ENCODE results near the gene DUSP23. TPM values are rescaled to one million over a fixed set of nuclear protein-coding genes. Genes with fewer than 3 reads are reported as not detected.

DUSP23 gene
- total and polyA plus RNA-seq, 12 donors, result 28.3 to 260 (median 119) TPM

DNA sequence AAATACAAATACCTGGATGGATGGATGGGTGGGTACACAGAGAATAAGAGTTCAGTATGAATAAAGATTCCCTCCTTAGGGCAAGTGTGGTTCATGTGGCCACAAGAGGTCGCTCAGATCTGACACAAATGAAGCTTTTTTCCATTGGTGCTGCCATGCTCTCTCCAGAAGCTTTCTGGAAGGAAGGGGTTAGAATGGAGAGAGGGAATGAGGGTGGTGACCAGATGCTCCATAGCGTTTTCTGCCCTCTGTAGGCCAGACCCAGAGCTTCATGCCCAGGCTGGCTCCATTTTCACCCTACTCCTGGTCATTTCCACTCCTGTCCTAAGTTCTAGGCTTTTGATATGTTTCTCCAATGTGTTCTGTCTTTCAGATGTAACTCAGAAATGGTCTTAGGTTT lies 18.1 kb downstream of the DUSP23 start:
- H3K9me3 ChIP-seq (replicated peaks in 1 of 3), result no peaks in the 10 kb centered on the region
- H3K4me1 ChIP-seq (replicated peaks in 1 of 2), result peaks cover under 1 to 3% of the 10 kb centered on the region in 2 donors
- H3K27me3 ChIP-seq, result no peaks in the 10 kb centered on the region
- DNase-seq, result peak; percentile 70 to 89 (median 77)
- TF ChIP-seq POLR2A (IDR thresholded peaks at IDR 0.05), result no peak
- TF ChIP-seq, protein P1, sequence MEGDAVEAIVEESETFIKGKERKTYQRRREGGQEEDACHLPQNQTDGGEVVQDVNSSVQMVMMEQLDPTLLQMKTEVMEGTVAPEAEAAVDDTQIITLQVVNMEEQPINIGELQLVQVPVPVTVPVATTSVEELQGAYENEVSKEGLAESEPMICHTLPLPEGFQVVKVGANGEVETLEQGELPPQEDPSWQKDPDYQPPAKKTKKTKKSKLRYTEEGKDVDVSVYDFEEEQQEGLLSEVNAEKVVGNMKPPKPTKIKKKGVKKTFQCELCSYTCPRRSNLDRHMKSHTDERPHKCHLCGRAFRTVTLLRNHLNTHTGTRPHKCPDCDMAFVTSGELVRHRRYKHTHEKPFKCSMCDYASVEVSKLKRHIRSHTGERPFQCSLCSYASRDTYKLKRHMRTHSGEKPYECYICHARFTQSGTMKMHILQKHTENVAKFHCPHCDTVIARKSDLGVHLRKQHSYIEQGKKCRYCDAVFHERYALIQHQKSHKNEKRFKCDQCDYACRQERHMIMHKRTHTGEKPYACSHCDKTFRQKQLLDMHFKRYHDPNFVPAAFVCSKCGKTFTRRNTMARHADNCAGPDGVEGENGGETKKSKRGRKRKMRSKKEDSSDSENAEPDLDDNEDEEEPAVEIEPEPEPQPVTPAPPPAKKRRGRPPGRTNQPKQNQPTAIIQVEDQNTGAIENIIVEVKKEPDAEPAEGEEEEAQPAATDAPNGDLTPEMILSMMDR (IDR thresholded peaks at IDR 0.05), result peak; percentile 77 to 98 (median 90)
- WGBS, 4 donors, result 0 to 8% (median 4%) methylated on average over 2 of the region's 2 CpGs
- intact Hi-C loops (cut with DNase I), result loop anchor here (5.0 to 10.0 kb wide), 2 partner anchors 206 to 582 kb away; no protein-coding TSS in a partner anchor
- no peaks in the 10 kb centered on the region for H3K36me3 ChIP-seq (replicated peaks in 1 of 2)
- no peak overlapping the region for H3K27ac ChIP-seq
- no peak overlapping the region for H3K4me3 ChIP-seq

DNA sequence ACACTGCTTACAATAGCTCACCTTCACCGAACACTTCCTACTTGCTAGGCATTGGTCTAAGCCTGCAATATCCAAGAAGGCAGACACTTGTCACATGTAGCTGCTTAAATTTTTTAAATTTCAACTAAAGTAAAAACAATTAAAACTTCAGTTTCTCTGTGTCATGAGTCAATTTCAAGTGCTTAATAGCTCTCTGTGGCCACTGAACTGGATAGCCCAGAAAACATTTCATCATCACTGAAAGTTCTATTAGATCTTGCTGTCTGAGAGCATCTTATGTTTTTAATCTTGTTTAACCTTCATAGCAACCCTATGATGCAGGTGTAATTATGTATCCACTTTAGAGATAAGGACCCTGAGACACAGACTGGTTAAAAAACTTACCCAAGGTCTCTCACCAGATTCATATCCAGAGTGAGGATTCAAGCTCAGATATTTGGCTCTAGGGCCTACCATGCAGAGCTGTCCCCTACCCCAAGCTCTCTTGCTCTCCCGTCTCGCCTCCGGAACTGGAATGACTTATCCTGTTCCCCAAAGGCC lies 18.8 kb downstream of the DUSP23 start:
- no peak overlapping the region for H3K27ac ChIP-seq
- H3K4me3 ChIP-seq, result no peak overlapping the region
- no peaks in the 10 kb centered on the region for H3K9me3 ChIP-seq (replicated peaks in 1 of 3)
- no peaks in the 10 kb centered on the region for H3K27me3 ChIP-seq
- no peaks in the 10 kb centered on the region for H3K36me3 ChIP-seq (replicated peaks in 1 of 2)
- TF ChIP-seq POLR2A (IDR thresholded peaks at IDR 0.05), result no peak
- TF ChIP-seq, protein P1 (IDR thresholded peaks at IDR 0.05), result no peak
- H3K4me1 ChIP-seq (replicated peaks in 1 of 2), result peaks cover 6 to 9% of the 10 kb centered on the region in 2 donors
- WGBS, 4 donors, result 95 to 96% (median 95%) methylated on average over 4 of the region's 4 CpGs
- intact Hi-C loops (cut with DNase I), result loop anchor here (5.0 to 10.0 kb wide), 2 partner anchors 205 to 582 kb away; no protein-coding TSS in a partner anchor
- no peak for DNase-seq

DNA sequence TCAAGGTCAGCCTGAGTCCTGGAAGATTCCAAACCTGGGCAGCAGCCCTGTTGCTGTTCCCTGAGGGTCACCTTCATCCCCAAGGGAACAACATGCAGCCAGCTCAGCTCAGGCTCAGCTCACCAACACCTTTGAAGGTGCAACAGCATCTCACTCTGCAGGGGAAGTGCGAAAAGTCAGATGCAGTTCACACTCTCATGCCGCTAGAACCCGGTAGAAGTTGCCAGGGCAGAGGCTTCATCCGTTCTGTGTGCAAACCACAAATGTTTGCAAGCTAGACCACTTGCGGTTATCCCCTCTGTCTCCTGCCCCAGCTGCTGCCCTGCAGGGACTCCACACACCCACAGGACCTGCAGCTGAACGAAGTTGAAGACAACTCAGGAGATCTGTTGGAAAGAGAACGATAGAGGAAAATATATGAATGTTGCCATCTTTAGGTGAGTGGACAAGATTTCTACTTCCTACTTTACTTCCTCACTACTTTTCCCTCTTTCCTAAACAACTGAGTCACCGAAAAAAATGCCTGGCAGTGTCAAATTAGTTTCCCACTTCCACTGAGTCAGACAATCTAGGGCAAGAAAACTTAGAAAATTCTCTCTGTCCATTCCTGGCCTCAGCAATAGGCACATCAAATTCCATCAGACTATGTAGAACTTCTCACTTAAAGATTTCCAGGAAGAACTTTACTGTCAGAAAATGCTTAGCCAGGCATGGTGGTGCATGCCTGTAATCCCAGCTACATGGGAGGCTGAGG lies 19.6 kb downstream of the DUSP23 start:
- no peak for DNase-seq
- TF ChIP-seq, protein P1 (IDR thresholded peaks at IDR 0.05), result no peak
- TF ChIP-seq POLR2A (IDR thresholded peaks at IDR 0.05), result no peak
- Histone ChIP-seq H3K27ac (no peak overlapping the region), H3K4me1 (replicated peaks in 1 of 2) (peaks cover 12 to 17% of the 10 kb centered on the region in 2 donors), H3K27me3 (no peaks in the 10 kb centered on the region), H3K36me3 (replicated peaks in 1 of 2) (no peaks in the 10 kb centered on the region), H3K9me3 (replicated peaks in 1 of 3) (no peaks in the 10 kb centered on the region), H3K4me3 (no peak overlapping the region)
- 45 to 84% (median 79%) methylated on average over 8 of the region's 8 CpGs for WGBS, 4 donors
- intact Hi-C loops (cut with DNase I), result loop anchor here (2.0 kb wide), 2 partner anchors 88 to 90 kb away; no protein-coding TSS in a partner anchor

DNA sequence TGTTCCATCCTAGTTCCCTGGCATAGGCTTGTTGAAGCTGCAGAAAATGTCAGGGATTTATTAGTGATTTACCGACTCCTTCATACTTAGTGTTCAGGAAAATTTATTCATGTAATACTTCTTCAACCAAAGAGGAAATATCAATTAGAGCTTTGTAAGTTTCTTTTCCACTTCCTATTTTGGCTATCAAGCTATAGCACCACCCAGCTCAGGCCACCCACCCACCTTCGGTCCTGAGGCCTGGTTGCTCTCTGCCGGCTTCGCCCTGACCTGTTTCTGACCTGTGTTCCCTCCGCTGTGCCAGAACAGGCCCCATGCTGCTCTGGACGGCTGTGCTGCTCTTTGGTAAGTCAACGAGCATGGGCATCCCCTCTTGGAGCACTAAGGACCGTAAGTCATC lies 21.3 kb downstream of the DUSP23 start, which contains the start of gene FCRL6:
Gene FCRL6 (plus strand): TSS at position 250 of the 400 bp plus-strand sequence. CDS start 65 bp downstream, at position 315.
- Histone ChIP-seq H3K9me3 (replicated peaks in 1 of 3) (no peaks in the 10 kb centered on the region), H3K4me3 (no peak within 1 kb of the TSS), H3K27ac (no peak within 1 kb of the TSS), H3K36me3 (replicated peaks in 1 of 2) (no peaks in the 10 kb centered on the region), H3K27me3 (no peaks in the 10 kb centered on the region), H3K4me1 (replicated peaks in 1 of 2) (peaks cover 13 to 20% of the 10 kb centered on the region in 2 donors)
- no peak for TF ChIP-seq POLR2A (IDR thresholded peaks at IDR 0.05)
- TF ChIP-seq, protein P1 (IDR thresholded peaks at IDR 0.05), result no peak
- 79 to 90% (median 83%) methylated on average over 8 of the region's 8 CpGs for WGBS, 4 donors
- DNase-seq, result no peak
- intact Hi-C loops (cut with DNase I), result no loop called here
